Coronary artery (tissue), 2 donors: ENCODE measurements around the gene CTIF.

Experiments used
- DNase-seq: peaks from one replicate; pipeline ENCODE4 v3.0.0-alpha.2; 2017; ENCODE audit warnings: low spot score
- H3K27ac ChIP-seq, 2 donors: fragments of 200-600 bp; sonication (generic); one replicate each; pipeline ENCODE4 v1.5.1; 2016 to 2019
- H3K4me3 ChIP-seq: fragments of 200-600 bp; sonication (generic); 2 replicates; pipeline ENCODE4 v1.5.1; 2016; ENCODE audit warnings: mild to moderate bottlenecking, moderate library complexity
- CTCF ChIP-seq: fragments of 200-600 bp; sonication (generic); IDR thresholded peaks from one replicate; pipeline ENCODE4 v1.5.1; 2019; ENCODE audit warnings: antibody characterized with exemption

The CTIF gene

GRCh38 chr18:48897531-48897930 lies 358.7 kb downstream of the CTIF start:
- no peak for TF ChIP-seq CTCF
- DNase-seq, result peak; percentile 71

DNA sequence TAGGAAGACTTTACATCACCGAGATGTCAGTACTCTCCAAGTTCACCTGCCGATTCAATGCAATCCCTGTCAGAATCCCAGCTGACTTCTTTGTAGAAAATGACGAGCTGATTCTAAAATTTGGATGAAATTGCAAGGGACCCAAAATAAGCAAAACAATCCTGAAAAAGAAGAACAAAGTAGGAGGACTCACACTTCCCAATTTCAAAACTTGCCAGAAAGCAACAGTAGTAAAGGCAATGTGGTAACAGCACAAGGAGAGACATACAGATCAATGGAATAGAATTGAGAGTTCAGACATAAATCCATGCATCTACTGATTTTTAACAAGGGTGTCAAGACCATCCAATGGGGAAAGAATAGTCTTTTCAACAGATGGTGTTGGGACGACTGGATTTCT lies 359.7 kb downstream of the CTIF start:
- TF ChIP-seq CTCF, result no peak
- no peak overlapping the region for H3K27ac ChIP-seq
- no peak for DNase-seq
- no peak overlapping the region for H3K4me3 ChIP-seq

More at GRCh38 chr18:48897531-48897930, 358.7 kb downstream of the CTIF start:
- Histone ChIP-seq H3K4me3 (no peak overlapping the region), H3K27ac (peak overlapping the region; percentile 18 to 60)

DNA sequence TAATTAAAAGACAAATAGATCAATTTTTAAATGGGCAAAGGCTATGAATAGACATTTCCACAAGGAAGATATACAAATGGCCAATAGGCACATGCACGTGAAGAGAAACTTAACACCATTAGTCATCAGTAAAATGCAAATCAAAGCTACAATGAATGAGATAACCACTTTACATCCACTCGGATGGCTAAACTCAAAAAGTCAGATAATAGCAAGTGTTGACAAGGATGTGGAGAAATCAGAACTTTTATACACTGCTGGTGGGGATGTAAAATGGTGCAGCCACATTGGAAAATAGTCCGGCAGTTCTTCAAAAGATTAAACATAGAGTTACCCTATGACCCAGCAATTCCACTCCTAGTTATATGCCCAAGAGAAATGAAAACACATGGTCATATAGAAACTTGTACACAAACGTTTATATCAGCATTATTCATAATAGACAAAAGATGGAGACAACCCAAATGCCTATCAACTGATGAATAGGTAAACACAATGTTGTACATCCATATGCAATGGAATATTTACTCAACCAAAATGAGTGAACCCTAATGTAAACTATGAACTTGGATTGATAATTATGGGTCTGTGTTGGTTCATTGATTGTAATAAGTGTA lies 360.8 kb downstream of the CTIF start:
- Histone ChIP-seq H3K27ac (no peak overlapping the region), H3K4me3 (no peak overlapping the region)
- no peak for TF ChIP-seq CTCF
- no peak for DNase-seq

DNA sequence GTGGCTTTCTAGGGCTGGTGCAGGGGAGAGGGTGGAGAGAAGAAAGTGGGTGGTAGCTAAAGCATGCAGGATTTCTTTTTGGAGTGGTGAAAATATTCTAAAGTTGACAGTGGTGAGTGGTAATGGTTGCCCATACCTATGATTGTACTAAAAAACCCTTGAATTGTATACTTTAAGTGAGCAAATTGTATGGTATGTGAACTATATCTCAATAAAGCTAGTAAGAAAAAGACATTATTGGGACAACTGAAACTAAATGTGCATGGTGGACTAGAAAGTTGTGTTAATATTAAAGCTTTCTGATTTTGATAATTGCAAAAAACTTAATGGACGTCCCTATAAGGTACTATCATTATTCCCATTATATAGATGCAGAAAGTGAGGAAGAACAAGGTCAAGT lies 361.6 kb downstream of the CTIF start:
- H3K4me3 ChIP-seq, result no peak overlapping the region
- no peak for TF ChIP-seq CTCF
- no peak overlapping the region for H3K27ac ChIP-seq
- DNase-seq, result no peak

DNA sequence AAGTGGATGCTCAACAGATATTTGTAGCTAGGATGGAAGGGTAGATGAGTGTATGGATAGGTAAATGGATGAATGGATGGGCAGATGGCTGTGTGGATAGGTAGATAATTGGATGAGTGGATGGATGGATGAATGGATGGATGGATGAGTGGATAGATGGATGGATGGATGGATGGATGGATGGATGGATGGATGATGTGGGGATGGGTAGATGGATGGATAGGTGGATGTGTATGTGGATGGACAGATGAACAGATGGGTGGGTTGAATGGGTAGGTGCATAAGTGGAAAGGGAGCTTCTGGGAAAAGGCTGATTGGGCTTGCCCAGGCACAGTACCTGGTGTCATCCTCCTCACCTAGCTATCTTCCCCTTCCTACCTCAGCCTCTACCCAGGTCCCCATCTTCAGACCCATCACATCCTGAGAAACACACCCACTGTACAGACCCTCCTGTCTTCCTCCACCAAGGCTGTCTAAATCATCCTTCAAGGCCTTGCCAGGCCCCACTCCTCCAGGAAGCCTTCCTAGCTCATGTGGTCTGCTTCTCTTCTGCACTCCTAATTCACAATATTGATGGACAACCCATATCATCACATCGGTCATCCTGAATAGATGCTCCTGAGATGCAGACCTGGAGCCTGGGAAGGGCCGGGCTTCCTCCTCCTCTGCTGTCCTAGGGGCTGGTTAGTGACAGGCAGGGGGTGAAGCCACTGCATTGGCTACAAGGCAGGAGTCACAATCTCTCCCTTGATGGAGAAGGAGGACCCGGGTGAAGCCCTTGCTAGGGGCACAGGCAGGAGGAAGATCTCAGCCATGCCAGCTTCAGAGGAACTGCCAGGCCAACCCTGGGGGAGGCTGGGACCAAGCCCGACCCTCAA lies 362.6 kb downstream of the CTIF start:
- H3K4me3 ChIP-seq, result peak overlapping the region; percentile 7
- H3K27ac ChIP-seq, result peak overlapping the region; percentile 75 to 88
- TF ChIP-seq CTCF, result no peak
- no peak for DNase-seq

- DNase-seq, result peak; percentile 97
- Histone ChIP-seq H3K27ac (peak overlapping the region; percentile 75 to 88), H3K4me3 (peak overlapping the region; percentile 7)
- no peak for TF ChIP-seq CTCF
Observed at GRCh38 chr18:48902023-48902855, 363.4 kb downstream of the CTIF start.
